Activated B cell treated with CpG ODN at 0.5 μM for 24 hours (primary cell): ENCODE data around the gene PIAS3. TPM values are rescaled to one million over a fixed set of nuclear protein-coding genes. Genes with fewer than 3 reads are reported as not detected.
A peak's percentile ranks its signal among the peaks of the same experiment; 100 is the strongest.

Experiments used
- ATAC-seq: fragments of 200-7000 bp; cut with Tn5 transposase; one replicate; pipeline ENCODE4 v1.10.0; 2021; ENCODE audit warnings: low read depth, mild to moderate bottlenecking, moderate library complexity
- CTCF ChIA-PET: fragments of 350-600 bp; sonication (Branson Sonifier 250); formaldehyde crosslinking; loops from one replicate; lab custom pipeline; 2021; ENCODE audit warnings: antibody characterized with exemption; lab: Charles Lee
- POLR2A ChIA-PET: fragments of 350-600 bp; sonication (Branson Sonifier 250); formaldehyde crosslinking; loops from one replicate; lab custom pipeline; 2021; ENCODE audit warnings: antibody characterized with exemption; lab: Charles Lee
- DNase-seq: peaks from one replicate; pipeline ENCODE4 v3.0.0; 2022
- H3K27ac Mint-ChIP-seq: one replicate; pipeline ENCODE4 v1.8.0; 2020; ENCODE audit warnings: mixed read lengths
- H3K27me3 Mint-ChIP-seq: one replicate; pipeline ENCODE4 v1.8.0; 2021; ENCODE audit warnings: mixed read lengths
- H3K36me3 Mint-ChIP-seq: one replicate; pipeline ENCODE4 v1.8.0; 2021; ENCODE audit warnings: low read depth, mixed read lengths
- H3K4me1 Mint-ChIP-seq: one replicate; pipeline ENCODE4 v1.8.0; 2021; ENCODE audit warnings: mixed read lengths
- H3K4me3 Mint-ChIP-seq: one replicate; pipeline ENCODE4 v1.8.0; 2020; ENCODE audit warnings: mild to moderate bottlenecking, mixed read lengths
- H3K9me3 Mint-ChIP-seq: one replicate; pipeline ENCODE4 v1.8.0; 2020; ENCODE audit warnings: mixed read lengths
- CTCF ChIP-seq: fragments of 200-600 bp; IDR thresholded peaks from one replicate; pipeline ENCODE4 v1.8.0; 2022; ENCODE audit warnings: antibody characterized with exemption, mild to moderate bottlenecking
- intact Hi-C: fragments of 100-400 bp; cut with micrococcal nuclease; formaldehyde crosslinking; loops from one replicate; pipeline ENCODE4 v1.15.1; 2024
- total RNA-seq: library from RNA; stranded (reverse); gene quantifications from 2 replicates; pipeline ENCODE4 v1.2.3, GENCODE V29; 2022

PIAS3 gene
- total RNA-seq, 1 donor from 2014 or later = 30.9 TPM

GRCh38 chr1:145886816-145887215, 27.9 kb upstream of the PIAS3 start:
- H3K4me1 Mint-ChIP-seq = peaks cover 19% of the 10 kb centered on the region
- no peak overlapping the region for H3K27ac Mint-ChIP-seq
- H3K27me3 Mint-ChIP-seq = peaks cover 15% of the 10 kb centered on the region
- no peak for TF ChIP-seq CTCF
- DNase-seq = no peak
- intact Hi-C loops = no loop called here
- POLR2A ChIA-PET = interaction anchor here (1.7 to 4.3 kb wide), 3 partner anchors 14 to 41 kb away, joined by 9 to 41 read pairs (median 9); partner anchors contain the start of genes PIAS3 and RBM8A
- peak overlapping the region; percentile 41 for H3K4me3 Mint-ChIP-seq
- CTCF ChIA-PET = interaction anchor here (1.0 kb wide), 1 partner anchor 41 kb away, joined by 4 read pairs; the partner anchor contains the start of gene NUDT17
- no peaks in the 10 kb centered on the region for H3K9me3 Mint-ChIP-seq
- H3K36me3 Mint-ChIP-seq = no peaks in the 10 kb centered on the region
- ATAC-seq = no peak

GRCh38 chr1:145886390-145886789, 27.5 kb upstream of the PIAS3 start:
- CTCF ChIA-PET = interaction anchor here (0.9 to 1.0 kb wide), 2 partner anchors 38 to 41 kb away, joined by 3 to 4 read pairs; partner anchors contain the start of gene NUDT17

GRCh38 chr1:145885738-145886287, 26.9 kb upstream of the PIAS3 start, which contains the start of gene ANKRD35:
Gene ANKRD35, minus strand, starts transcription at chr1:145885866. Its CDS starts 108 bp downstream, at chr1:145885758.
- Mint-ChIP-seq H3K4me3 (peak within 1 kb of the TSS; percentile 88), H3K36me3 (no peaks in the 10 kb centered on the region), H3K9me3 (no peaks in the 10 kb centered on the region), H3K4me1 (peaks cover 19% of the 10 kb centered on the region), H3K27ac (no peak within 1 kb of the TSS), H3K27me3 (peaks cover 19% of the 10 kb centered on the region)
- peak; percentile 82 for DNase-seq
- POLR2A ChIA-PET = interaction anchor here (0.6 to 4.3 kb wide), 8 partner anchors 10 to 78 kb away, joined by 5 to 41 read pairs (median 9); partner anchors contain the start of genes ANKRD34A, NUDT17, PEX11B and PIAS3
- intact Hi-C loops = loop anchor here (1.0 kb wide), 1 partner anchor 27 kb away; the partner anchor contains the start of gene PIAS3
- CTCF ChIA-PET = interaction anchor here (0.9 to 1.2 kb wide), 3 partner anchors 24 to 41 kb away, joined by 3 to 5 read pairs (median 3); partner anchors contain the start of genes ITGA10 and NUDT17
- peak; percentile 99 for ATAC-seq
- TF ChIP-seq CTCF = no peak

More at GRCh38 chr1:145886390-145886789, 27.5 kb upstream of the PIAS3 start:
- Mint-ChIP-seq H3K4me3 (peak overlapping the region; percentile 88), H3K36me3 (no peaks in the 10 kb centered on the region), H3K9me3 (no peaks in the 10 kb centered on the region), H3K27ac (no peak overlapping the region), H3K27me3 (peaks cover 16% of the 10 kb centered on the region), H3K4me1 (peaks cover 19% of the 10 kb centered on the region)
- no peak for ATAC-seq
- DNase-seq = no peak
- POLR2A ChIA-PET = interaction anchor here (0.7 to 4.3 kb wide), 6 partner anchors 9 to 41 kb away, joined by 5 to 41 read pairs (median 9); partner anchors contain the start of genes NUDT17, PEX11B, PIAS3 and RBM8A
- intact Hi-C loops = no loop called here
- TF ChIP-seq CTCF = no peak

- TF ChIP-seq CTCF = no peak
- H3K4me1 Mint-ChIP-seq = peaks cover 19% of the 10 kb centered on the region
- no peaks in the 10 kb centered on the region for H3K9me3 Mint-ChIP-seq
- no peak for ATAC-seq
- intact Hi-C loops = loop anchor here (1.0 kb wide), 1 partner anchor 25 kb away; the partner anchor contains the start of gene PIAS3
- DNase-seq = no peak
- H3K27ac Mint-ChIP-seq = no peak overlapping the region
- peak overlapping the region; percentile 88 for H3K4me3 Mint-ChIP-seq
- no peaks in the 10 kb centered on the region for H3K36me3 Mint-ChIP-seq
- peaks cover 19% of the 10 kb centered on the region for H3K27me3 Mint-ChIP-seq
- ChIA-PET POLR2A (interaction anchor here (4.3 kb wide), 1 partner anchor 25 kb away, joined by 41 read pairs; the partner anchor contains the start of gene PIAS3), CTCF (no interaction called here)
Measured at GRCh38 chr1:145884675-145885074, 25.8 kb upstream of the PIAS3 start.

GRCh38 chr1:145879775-145880174, 20.9 kb upstream of the PIAS3 start:
- peaks cover 26% of the 10 kb centered on the region for H3K27me3 Mint-ChIP-seq
- intact Hi-C loops = no loop called here
- ATAC-seq = no peak
- no peak overlapping the region for H3K4me3 Mint-ChIP-seq
- H3K9me3 Mint-ChIP-seq = no peaks in the 10 kb centered on the region
- TF ChIP-seq CTCF = no peak
- ChIA-PET POLR2A (interaction anchor here (0.6 kb wide), 1 partner anchor 86 kb away, joined by 4 read pairs; no protein-coding TSS in a partner anchor), CTCF (interaction anchor here (1.4 kb wide), 1 partner anchor 12 kb away, joined by 5 read pairs; no protein-coding TSS in a partner anchor)
- peaks cover 5% of the 10 kb centered on the region for H3K4me1 Mint-ChIP-seq
- no peaks in the 10 kb centered on the region for H3K36me3 Mint-ChIP-seq
- DNase-seq = no peak
- no peak overlapping the region for H3K27ac Mint-ChIP-seq
